ENCODE measurements around the gene ZIC5.

ZIC5 gene

DNA sequence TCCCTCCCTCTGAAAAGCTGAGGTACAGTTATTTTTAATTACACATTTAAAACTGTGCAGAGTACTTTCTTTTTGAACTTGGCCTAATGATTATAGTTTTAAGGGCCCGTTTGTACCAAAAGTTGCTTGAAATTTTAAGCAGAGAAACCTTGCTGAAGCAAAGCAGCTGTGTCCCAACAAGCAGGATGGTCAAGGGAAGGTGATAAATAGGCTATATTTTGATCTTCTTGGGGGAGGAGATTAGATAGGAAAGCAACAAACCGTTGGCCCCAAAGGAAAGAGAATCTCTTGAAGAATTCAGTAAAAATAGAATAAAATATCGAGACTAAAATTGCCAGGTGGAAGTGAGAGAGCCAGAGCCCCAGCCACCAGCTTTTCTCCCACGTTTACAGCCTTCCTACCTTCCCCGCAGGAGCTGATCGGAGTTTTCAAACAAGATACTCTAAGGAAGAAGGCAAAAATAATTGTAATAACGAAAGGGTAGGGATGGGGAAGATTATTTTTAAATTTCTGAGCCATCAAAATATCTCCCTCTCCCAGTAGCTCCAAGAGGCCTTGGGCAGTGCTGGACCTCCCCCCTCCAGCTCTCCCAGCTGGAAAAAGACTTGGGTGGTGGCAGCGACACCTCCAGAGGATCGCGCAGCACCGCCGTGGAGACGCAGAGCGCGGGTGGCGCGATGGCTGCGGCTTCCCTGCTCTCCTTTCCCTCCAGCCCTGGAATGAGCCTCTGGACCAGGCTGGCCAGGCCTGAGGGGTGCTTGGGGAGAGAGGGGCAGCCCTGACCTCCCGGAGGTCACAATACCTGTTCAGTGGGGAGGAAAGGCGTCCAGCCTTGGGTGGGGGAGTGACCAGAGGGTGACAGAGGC is 15.8 kb upstream of the ZIC5 start:
- DNase-seq = no peak

DNA sequence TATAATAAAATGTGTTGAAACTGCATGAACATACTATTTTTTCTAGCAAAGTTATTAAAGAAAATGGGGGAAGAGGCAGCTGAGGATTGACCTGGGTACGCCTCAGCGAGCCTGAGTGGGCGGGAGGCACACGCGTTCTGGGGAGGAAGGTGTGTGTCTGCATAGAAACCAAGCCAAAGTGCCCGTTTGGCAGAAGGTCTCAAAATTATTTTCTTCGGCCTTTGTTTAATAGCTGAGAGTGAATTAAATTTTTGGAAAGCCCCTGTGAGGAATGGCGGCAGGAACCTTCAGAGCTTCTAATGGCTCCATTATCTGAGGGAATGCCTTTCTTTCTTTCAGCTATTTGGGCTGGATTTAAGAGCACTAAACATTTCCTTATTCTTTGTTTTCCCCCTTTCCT is 15.2 kb upstream of the ZIC5 start:
- DNase-seq = no peak

DNA sequence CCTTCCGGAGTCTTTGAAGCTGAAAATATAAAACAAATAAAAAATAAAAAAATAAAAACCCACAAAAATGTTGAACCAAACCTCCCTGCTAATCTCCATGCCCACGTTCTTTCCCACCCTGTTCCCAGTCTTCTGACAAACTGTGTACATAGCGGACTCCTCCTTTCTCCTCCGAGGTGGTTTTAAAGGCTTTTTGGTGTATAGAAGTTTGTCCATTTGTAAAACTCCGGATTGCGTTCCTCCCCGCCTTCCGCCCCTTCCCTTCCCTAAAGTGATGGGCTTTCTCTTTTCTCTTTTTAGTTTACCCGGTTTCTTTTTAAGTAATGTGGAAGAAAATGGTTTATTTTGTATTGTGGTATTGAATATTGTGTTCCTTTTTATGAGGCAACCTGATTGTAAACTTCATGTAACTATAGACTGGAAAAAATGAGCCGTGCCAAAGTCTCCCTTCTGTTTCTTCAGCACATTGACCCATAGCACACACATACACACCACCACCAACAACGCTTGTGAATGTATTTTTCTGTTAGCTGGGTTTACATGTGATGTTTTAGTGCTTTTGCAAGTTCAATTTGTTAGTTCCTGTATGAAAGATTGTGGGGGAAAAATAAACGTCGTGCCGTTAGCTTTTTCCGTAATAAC is 14.4 kb upstream of the ZIC5 start:
- DNase-seq = no peak

DNA sequence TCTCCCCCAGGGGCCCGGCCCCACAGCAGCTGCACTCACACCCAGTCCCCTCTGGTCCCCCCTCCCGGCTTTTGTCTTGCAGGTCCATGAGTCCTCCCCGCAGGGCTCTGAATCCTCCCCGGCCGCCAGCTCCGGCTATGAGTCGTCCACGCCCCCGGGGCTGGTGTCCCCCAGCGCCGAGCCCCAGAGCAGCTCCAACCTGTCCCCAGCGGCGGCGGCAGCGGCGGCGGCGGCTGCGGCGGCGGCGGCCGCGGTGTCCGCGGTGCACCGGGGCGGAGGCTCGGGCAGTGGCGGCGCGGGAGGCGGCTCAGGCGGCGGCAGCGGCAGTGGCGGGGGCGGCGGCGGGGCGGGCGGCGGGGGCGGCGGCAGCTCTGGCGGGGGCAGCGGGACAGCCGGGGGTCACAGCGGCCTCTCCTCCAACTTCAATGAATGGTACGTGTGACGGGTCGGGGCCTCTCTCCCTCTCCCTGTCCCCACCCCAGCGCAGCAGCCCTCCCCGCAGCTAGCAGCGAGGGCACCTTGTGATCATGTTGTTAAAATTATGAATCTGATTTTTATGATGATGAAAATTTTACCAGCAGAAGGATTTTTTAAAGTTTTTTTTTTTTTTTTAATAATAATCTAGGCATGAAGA is 13.8 kb upstream of the ZIC5 start:
- DNase-seq = no peak

DNA sequence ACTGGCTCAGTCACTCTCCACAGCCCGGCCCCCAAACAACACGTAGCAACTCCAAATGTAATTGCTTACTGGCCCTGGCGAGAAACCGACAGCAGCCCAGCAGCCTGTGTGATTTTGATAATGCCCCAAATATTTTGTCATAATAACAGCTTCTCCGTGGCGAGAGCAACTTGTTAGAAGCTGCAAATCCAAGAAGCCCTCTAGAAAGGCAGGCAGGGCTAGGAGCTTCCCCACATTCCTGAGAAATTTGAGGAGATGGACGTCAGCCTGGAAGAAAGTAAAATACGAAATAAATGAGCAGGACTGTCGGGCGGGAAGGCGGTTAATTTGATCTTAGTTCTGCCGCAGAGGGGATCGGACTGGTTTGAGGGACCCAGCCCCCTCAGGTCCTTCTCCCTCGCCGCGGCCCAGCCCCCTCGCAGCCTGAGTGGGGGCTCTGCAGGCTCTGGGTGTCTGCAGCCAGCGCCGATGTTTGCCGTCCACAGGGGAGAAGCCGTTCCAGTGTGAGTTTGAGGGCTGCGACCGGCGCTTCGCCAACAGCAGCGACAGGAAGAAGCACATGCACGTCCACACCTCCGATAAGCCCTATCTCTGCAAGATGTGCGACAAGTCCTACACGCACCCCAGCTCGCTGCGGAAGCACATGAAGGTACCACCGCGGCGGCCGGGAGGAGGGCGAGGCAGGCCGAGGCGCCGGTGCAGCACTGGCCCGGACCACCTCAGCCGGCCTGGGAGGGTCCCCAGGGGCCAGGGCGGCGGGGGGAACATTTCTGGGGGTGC is 13.1 kb upstream of the ZIC5 start:
- DNase-seq = no peak

DNA sequence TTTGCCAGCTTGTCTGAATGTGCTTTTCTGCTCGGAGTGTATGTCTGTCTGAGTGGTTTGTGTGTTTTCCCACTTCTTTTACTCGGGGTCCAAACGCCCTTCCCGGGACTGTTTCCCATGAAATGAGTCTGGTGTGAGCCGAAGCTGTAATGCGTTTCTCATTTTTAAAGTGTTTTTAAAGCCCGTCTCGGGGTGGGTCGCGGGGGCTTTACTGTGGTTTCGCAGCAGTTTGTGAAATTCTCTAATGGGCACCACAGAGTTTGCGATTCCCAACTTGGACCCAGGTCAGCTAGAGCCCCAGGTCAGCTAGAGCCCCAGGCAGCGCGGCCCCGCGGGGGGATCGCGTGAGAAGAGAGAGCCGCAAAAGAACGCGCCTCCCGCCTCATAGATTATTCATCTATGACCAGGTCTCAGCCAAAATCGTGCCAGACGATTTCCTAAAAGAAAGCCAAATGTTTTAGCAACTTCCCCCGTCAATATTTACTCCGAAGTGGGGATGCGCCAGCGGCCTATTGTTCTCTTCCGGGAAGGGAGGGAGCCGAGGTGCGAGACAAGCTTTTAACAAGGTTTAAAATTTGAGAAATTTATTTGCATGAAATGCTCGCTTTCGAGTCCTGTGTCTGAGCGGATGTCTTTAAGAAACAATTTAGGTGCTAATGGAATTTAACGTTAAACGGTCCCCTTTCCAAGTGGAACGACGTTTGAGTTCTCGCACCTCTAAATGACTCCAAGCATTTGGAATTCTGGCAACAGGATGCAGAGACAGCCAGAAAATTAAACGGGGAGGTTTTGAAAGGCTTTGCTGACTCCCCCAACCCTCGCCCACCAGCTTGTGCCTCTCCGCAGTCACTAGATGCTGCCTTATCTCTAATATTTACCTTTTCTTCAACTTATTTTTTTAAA is 12.2 kb upstream of the ZIC5 start:
- DNase-seq = no peak

DNA sequence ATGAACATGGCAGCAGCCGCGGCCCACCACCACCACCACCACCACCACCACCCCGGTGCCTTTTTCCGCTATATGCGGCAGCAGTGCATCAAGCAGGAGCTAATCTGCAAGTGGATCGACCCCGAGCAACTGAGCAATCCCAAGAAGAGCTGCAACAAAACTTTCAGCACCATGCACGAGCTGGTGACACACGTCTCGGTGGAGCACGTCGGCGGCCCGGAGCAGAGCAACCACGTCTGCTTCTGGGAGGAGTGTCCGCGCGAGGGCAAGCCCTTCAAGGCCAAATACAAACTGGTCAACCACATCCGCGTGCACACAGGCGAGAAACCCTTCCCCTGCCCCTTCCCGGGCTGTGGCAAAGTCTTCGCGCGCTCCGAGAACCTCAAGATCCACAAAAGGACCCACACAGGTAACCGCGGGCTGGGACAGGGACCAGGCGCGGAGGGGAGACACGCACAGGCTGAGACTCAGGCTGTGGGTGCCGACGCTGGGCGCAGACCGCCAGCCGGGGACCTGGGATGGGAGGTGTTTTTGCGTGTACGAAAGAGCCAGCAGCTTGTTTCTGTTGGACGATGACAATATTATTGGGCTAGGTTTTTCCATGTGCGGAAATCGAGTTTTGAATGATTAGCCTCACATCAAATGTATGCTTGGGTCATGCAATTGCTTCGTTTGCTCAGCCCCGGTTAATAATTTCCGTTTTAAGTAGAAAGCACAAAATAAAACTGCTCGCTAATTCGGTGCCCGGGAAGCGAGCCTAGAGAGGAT is 11.3 kb upstream of the ZIC5 start:
- DNase-seq = no peak

DNA sequence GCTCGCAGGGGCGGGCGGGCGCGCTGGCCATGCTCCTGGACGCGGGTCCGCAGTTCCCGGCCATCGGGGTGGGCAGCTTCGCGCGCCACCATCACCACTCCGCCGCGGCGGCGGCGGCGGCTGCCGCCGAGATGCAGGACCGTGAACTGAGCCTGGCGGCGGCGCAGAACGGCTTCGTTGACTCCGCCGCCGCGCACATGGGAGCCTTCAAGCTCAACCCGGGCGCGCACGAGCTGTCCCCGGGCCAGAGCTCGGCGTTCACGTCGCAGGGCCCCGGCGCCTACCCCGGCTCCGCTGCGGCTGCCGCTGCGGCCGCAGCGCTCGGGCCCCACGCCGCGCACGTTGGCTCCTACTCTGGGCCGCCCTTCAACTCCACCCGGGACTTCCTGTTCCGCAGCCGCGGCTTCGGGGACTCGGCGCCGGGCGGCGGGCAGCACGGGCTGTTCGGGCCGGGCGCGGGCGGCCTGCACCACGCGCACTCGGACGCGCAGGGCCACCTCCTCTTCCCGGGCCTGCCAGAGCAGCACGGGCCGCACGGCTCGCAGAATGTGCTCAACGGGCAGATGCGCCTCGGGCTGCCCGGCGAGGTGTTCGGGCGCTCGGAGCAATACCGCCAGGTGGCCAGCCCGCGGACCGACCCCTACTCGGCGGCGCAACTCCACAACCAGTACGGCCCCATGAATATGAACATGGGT is 10.6 kb upstream of the ZIC5 start:
- DNase-seq = no peak

DNA sequence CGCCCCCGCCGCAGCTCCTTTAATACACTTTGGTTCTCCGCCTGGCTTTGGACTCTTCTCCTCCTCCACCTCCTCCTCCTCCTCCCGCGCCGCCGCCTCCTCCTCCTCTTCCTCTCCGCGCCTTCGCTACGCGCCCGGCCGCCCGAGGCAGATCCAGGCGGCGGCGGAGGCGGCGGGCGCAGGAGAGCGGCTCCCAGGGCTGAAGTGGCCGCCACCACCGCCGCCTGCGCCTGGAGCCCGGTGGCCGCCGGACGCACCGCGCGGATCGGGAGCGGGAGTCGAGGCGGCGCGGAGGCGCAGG is 10.1 kb upstream of the ZIC5 start, which contains the start of gene ZIC2:
Gene ZIC2 (plus strand): TSS at position 50 of the 301 bp plus-strand sequence. CDS start 281 bp downstream, outside the sequence.
- DNase-seq = no peak

DNA sequence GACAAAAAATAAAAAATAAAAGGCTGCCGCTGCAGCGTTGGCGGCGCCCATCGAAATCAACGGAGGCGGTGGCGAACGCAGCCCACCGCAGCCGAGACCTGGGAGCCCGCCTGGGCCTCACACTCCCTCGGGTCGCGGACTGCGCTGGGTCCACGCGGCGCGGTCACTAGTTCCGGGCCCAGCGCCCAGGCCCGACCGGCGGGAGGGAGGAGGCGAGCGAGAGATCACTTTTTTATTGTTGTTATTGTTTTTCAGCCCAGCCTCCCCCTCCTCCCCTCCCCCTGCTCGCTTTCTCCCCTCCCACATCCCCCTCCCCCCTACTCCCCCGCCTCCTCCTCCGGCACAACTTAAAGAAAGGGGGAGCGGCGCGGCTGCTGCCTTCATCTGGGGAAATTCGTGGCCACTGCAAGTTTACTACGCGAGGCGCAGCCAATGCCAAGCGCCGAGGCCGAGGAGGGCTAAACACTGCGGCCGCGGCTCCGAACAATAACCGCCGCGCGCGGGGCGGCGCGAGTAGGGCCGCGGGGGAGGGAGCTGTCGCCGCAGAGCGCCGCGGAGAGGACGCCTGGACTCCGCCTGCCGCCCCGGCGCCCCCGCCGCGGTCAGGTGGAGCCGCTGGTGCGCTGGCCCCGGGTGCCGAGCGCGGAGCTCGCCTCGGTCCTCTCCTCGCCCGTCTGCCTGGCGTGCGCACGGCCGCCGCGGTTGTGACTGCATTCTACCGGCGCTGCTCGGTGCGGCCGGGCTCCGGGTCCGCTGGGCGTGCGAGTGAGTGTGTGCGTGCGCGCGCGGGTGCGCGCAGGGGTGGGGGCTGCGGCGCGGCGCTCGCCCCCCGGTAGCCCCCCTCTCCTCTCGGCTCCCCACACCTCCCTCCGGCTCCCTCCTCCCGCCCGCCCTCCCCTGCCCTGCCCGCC is 9.5 kb upstream of the ZIC5 start:
- no peak for DNase-seq

DNA sequence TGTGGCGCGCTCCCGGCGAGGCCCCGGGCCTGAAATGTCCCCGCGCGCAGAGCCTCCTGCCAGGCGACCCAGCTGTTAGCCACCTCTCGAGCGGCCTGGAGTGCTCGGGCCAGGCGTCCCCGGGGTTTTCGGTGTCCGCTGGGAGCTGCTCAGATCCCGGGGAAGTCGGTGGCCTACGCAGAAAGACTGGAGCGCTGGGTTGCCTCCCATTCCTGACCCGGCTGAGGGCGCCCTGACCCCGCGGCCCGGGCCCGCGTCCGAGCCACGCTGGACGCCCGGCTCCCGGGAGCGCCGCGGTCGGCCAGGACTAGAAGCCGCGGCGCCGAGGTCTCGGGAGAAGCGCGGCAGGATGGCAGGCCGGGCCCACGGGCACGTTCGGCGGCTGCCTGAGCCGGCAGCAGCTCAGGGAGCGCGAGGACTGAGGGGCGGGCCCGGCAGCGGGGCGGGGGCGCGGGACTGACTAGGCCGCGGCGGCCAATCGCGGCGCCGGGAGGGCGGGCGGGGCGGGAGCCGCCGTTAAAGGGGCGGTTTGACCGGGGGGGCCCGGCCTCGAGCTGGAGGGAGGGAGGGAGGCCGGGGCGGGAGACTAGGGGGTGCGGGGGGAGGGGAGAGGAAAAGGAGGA is 8.7 kb upstream of the ZIC5 start:
- DNase-seq = no peak

DNA sequence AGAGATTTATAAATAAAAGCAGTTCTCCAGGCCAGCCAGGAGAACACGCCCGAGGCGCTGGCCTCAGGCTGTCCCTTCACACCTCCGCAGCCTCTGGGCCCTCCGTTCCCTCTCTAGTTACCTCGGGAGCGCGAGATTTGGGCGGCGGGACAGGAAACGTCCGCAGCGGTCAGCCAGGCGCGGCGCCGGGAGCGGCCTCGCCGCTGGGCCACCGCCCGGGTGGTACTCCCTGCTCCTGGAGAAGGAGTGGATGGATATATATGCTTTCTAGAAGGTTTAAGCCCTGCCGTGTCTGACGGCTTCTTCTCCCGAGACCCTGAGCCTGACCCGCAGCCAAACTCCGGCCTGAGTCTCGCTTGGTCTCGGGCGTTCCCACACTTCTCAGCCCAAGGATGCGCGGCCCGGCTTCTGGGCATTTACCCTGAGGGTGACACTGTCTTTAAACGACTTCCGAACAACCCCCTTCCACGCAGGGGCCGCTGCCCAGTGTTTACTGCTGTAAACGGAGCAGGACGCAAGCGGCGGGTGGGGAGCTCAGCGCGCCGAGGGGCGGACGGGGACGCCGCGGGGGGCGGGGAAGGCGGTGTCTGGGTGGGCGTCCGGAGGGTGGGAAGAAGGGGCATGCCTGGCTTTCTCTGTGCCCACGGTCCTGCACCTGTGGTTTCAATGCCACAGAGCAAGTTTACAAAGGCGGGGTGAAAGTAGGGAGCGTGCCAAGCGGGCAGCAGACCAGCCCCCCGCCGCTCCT is 8.1 kb upstream of the ZIC5 start:
- no peak for DNase-seq

DNA sequence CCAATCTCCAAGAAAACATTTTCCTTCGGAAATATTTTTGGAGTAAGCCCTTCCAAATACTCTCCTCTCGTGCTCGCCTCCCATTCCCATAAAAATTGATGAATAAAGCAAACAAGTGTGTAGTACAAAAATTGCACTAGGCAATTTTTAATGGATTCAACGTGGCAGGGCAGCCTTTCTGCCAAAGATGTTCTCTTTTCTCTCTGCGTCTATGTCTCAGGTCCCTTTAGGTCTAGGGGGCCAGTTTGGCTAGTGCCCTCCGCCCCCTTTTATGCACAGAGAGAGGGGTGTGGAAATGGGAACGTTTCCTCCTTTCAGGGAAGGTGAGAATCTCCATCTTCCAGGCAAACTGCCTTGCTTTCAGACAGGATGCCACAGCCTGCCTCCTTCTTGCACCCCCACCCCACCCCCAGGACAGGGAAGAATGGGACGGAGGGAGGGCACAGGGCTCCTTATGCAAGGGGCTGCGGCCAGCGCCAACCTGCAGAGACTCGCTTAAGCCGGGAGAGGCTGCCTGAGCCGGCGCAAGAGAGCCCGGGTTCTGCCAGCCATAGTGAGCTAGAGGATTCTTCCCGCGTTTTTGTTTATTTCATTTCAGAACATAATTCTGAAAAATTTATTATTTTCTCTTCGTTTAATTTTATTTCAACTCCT is 7.4 kb upstream of the ZIC5 start:
- no peak for DNase-seq

DNA sequence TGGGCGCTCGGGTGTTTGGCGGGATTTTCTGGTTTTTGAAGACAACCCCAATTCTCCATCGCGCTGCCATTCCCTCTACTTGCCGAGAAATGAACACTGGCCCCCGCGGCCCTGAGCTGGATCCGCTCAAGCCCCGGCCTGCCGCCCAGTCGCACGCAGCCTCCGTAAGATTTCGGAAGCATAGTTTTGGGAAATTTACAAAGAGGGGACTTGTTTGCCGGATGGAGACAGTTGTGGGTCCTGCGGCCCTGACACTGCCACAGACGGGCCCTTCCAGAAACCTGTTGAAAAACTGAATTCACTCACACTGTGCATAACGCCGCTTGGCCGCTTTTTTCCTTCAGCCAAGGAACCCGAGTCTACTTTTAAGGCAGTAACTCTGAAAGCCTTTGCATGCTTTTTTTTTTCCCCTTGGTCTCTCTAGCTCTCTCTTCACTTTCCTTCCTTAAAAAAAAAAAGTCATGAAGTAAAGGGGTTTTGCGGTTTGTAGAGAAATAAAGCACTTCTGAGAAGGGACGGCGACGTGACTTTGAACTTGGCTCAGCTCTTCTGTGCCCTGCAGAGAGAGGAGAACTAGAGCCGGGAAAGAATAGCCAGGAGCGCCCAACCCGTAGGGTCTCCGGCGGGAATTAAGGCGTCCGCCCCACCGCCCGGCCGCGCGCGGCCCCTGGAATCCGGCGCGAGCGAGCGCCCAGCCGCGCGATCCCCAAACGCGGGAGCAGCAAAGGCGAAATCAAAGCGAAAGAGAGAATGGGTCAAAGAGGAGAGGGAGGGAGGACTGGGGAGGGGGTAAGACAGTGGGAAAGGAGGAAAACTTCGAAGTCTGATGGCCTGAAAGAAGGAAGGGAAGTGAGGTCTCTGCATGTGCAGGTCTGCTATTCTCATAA is 6.6 kb upstream of the ZIC5 start:
- no peak for DNase-seq

DNA sequence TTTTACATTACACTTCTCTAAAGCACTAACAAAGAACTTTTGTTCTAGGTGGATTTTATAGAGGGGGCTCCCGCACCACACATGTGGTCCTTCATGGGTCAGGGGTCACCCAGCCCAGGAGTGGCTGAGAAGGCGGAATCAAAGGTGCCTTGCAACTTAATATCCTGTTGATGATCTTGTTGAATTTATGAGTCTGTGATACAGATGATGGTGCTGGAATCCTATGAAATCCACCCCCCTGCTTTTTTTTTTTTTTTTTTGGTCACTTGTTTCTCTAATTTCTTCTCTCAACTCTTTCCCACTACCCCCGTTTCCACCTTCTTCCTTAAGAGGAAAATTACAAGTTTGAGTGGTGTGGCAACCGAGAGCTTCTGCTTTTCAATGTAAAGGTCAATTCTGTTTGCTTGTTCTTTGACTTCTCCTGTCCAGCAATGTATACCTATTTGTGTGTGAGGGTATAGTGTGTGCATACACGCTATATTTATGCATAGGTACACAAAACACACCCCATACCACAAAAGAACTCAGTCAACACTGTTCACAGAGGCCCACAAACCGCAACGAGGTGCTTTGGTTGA is 5.9 kb upstream of the ZIC5 start:
- no peak for DNase-seq

DNA sequence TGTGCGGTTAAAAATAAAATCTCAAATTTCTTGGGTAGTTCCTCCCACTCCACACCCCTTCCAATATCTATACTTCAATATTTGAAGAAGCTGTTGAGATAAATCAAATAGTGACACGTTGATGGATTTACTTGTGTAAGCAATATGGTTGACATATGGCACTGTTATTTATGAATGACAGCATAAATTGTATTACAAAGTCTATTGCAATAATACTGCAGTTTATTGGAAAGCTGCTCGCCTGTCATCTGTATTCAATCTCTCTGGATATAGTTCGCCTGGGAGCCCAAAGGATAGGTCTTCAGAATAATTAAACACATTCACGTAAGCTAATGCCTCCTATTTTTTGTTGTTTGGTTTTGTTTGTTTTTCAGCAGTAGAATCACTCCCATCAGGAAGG is 5.0 kb upstream of the ZIC5 start:
- DNase-seq = no peak

DNA sequence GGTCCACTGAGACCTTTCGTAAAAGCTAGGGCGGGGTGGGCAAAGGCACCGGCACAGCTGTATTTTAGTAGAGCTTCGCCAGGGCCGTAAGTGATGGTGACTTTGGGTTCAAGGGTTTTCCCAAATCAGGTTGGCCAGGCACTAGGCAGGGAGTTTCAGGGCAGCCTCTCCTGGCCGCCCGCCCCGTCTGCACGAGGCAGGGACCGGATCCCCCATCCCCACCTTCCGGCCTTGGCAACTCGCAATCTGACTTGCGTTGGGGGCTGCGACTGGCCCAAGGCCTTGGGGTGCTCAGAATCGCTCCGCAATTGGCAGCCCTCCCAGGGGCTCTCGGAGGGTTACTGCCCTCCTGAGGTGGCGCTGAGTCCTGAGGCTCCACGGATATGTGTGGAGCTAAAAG is 4.1 kb upstream of the ZIC5 start:
- no peak for DNase-seq
